Colonic mucosa (tissue), 4 donors: ENCODE measurements around the gene ZNF382. TPM values are rescaled to one million over a fixed set of nuclear protein-coding genes. Genes with fewer than 3 reads are reported as not detected.
A peak's percentile ranks its signal among the peaks of the same experiment; 100 is the strongest.
"Not testable (repeated sequence)": the region's sequence is repeated elsewhere in the genome, so short reads cannot be mapped to it uniquely, and the experiment has no call there.

ENCODE experiments used
- DNase-seq: peaks from one replicate; pipeline ENCODE4 v3.0.0-alpha.2; 2020
- H3K27ac ChIP-seq: fragments of 200-600 bp; one replicate; pipeline ENCODE4 v1.8.0; 2021
- H3K27me3 ChIP-seq: fragments of 200-600 bp; one replicate; pipeline ENCODE4 v1.8.0; 2021
- H3K36me3 ChIP-seq: fragments of 200-600 bp; one replicate; pipeline ENCODE4 v1.8.0; 2021
- H3K4me1 ChIP-seq: fragments of 200-600 bp; one replicate; pipeline ENCODE4 v1.8.0; 2021; ENCODE audit warnings: mild to moderate bottlenecking
- H3K4me3 ChIP-seq: fragments of 200-600 bp; one replicate; pipeline ENCODE4 v1.8.0; 2021
- H3K9ac ChIP-seq, 2 donors: one replicate each; pipeline ENCODE4 v1.7.0; 2013; ENCODE audit warnings: control low read depth in 2 of 2, low read depth in 2 of 2, low read length in 2 of 2
- H3K9me3 ChIP-seq: fragments of 200-600 bp; one replicate; pipeline ENCODE4 v1.8.0; 2021
- CTCF ChIP-seq: fragments of 200-600 bp; IDR thresholded peaks from one replicate; pipeline ENCODE4 v1.8.0; 2022; ENCODE audit warnings: antibody characterized with exemption, mild to moderate bottlenecking
- intact Hi-C: fragments of 100-400 bp; cut with DNase I; formaldehyde crosslinking; loops from one replicate; pipeline ENCODE4 v1.14.1; 2022
- total RNA-seq, 2 donors: library from RNA; stranded (reverse); fragmentation: NEBNext Ultra II Directional in 1 of 2; extraction: Animal tissue kit (Norgen Biotek cat#: 25700) in 1 of 2; gene quantifications; one replicate each; pipeline ENCODE4 v1.2.1, GENCODE V29; 2021
- donor health status: healthy.
- donor health status: DM: no; HTN: no; CAD: no.
- donor health status: DM: no; HTN: no; CAD: no.

The ZNF382 gene
- total RNA-seq, 2 donors from 2014 or later: 0.37 to 1.9 TPM

- Histone ChIP-seq H3K4me3 (peak overlapping the region; percentile 72), H3K27me3 (no peaks in the 10 kb centered on the region), H3K9ac (peak overlapping the region; percentile 71 to 85), H3K36me3 (peaks cover 10% of the 10 kb centered on the region), H3K4me1 (peaks cover 9% of the 10 kb centered on the region), H3K9me3 (no peaks in the 10 kb centered on the region), H3K27ac (peak overlapping the region; percentile 61)
- no peak for TF ChIP-seq CTCF
- intact Hi-C loops: loop anchor here (5.0 kb wide), 1 partner anchor 93 kb away; the partner anchor contains the start of gene ZNF461
- DNase-seq: no peak
Measured at GRCh38 chr19:36573895-36574720, 31.0 kb upstream of the ZNF382 start.

GRCh38 chr19:36574741-36575140 is 30.4 kb upstream of the ZNF382 start:
- intact Hi-C loops: loop anchor here (5.0 kb wide), 1 partner anchor 93 kb away; the partner anchor contains the start of gene ZNF461
- no peak overlapping the region for H3K4me3 ChIP-seq
- H3K9me3 ChIP-seq: no peaks in the 10 kb centered on the region
- peaks cover 10% of the 10 kb centered on the region for H3K36me3 ChIP-seq
- no peak overlapping the region for H3K9ac ChIP-seq
- no peak for DNase-seq
- H3K27me3 ChIP-seq: no peaks in the 10 kb centered on the region
- H3K27ac ChIP-seq: no peak overlapping the region
- peaks cover 9% of the 10 kb centered on the region for H3K4me1 ChIP-seq
- TF ChIP-seq CTCF: no peak

- H3K9me3 ChIP-seq: no peaks in the 10 kb centered on the region
- peaks cover 9% of the 10 kb centered on the region for H3K4me1 ChIP-seq
- H3K27ac ChIP-seq: no peak overlapping the region
- TF ChIP-seq CTCF: no peak
- intact Hi-C loops: no loop called here
- no peak overlapping the region for H3K9ac ChIP-seq
- H3K27me3 ChIP-seq: no peaks in the 10 kb centered on the region
- no peak overlapping the region for H3K4me3 ChIP-seq
- DNase-seq: no peak
- H3K36me3 ChIP-seq: peaks cover 10% of the 10 kb centered on the region
Measured at GRCh38 chr19:36577271-36577996, 27.7 kb upstream of the ZNF382 start.

- Histone ChIP-seq H3K9ac (no peak overlapping the region), H3K36me3 (peaks cover 10% of the 10 kb centered on the region), H3K4me1 (peaks cover 6% of the 10 kb centered on the region), H3K27me3 (no peaks in the 10 kb centered on the region), H3K4me3 (no peak overlapping the region), H3K9me3 (no peaks in the 10 kb centered on the region), H3K27ac (no peak overlapping the region)
- TF ChIP-seq CTCF: no peak
- intact Hi-C loops: no loop called here
- no peak for DNase-seq
Measured at GRCh38 chr19:36579255-36579654, 25.9 kb upstream of the ZNF382 start.

GRCh38 chr19:36602681-36603080 is 2.4 kb upstream of the ZNF382 start:
- H3K4me1 ChIP-seq, DNase-seq, H3K9me3 ChIP-seq, intact Hi-C loops, H3K4me3 ChIP-seq, H3K36me3 ChIP-seq, H3K9ac ChIP-seq, H3K27me3 ChIP-seq, H3K27ac ChIP-seq: not testable (repeated sequence)
